GM19351 (cell line): ENCODE results near the gene DGLUCY.
"Not testable (repeated sequence)": the region's sequence is repeated elsewhere in the genome, so short reads cannot be mapped to it uniquely, and the experiment has no call there.

Experiments
- ATAC-seq: cut with Tn5 transposase; IDR thresholded peaks from one replicate; pipeline ENCODE4 v1.9.1; 2021; ENCODE audit warnings: mild to moderate bottlenecking, moderate library complexity; ENCODE audit not compliant: unreplicated experiment

DGLUCY gene

GRCh38 chr14:91138511-91139359, 24.9 kb downstream of the DGLUCY start:
- no peak for ATAC-seq

GRCh38 chr14:91139776-91140175, 25.9 kb downstream of the DGLUCY start:
- ATAC-seq = no peak

DNA sequence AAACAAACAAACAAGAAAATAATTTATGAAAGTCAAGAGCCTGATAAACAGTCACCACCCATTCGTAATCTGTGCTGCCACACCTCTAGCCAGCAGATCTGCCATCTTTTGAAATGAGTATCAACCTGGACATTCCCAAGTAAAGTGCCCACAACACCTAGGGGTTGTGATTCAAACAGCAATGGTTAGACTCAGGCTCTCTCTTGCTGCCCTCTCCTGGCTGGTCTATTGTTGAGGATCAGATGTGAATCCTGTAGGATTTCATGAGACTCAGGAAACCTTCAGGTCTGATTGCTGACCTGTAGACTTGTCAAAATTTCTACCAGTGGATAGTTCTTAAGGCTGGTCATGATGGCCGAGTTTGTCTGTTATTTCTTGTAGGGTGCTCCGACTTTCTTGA, 26.8 kb downstream of the DGLUCY start:
- ATAC-seq = no peak

- peak; percentile 91 for ATAC-seq
Observed at GRCh38 chr14:91142214-91142668, 28.4 kb downstream of the DGLUCY start.

DNA sequence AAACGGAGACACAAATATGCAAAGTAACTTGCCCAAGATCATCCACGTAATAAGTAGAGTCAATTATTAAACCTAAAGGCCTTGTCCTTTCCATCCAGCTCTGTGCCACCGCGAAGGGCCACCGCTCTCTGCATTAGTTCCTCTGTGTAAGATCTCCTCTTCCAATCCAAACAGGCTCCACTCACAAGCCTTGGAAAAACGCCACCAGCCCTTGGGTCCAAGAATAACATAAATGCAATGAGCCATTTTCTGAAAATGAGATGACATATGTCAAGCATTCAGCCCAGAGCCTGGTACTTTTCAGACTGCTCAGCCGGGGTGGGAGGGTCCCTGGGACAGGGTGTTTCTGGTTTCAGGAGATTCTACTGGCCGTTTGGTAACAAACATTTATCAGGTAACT, 30.0 kb downstream of the DGLUCY start:
- ATAC-seq = no peak

- ATAC-seq = no peak
Observed at GRCh38 chr14:91144425-91145145, 30.7 kb downstream of the DGLUCY start.

- no peak for ATAC-seq
Observed at GRCh38 chr14:91145391-91146160, 31.7 kb downstream of the DGLUCY start.

DNA sequence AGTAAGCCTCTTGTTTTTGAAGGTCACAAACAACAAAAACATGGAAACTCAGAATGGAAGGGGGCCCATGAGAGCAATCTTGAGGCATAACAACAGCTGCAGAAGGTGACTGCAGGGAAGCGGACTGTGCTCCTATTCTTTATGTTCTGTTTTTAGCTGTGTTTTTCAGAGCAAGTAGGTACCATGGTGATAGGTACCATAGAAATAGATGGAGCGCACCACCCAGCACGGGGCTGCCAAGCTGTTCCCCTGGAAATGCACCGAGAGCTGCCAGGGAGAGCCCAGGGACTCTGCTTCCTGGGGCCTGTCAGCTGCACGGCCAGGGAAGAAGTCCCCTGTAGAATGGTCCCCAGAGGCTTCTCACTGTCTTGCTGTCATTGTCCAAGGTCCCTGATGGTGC, 32.8 kb downstream of the DGLUCY start:
- ATAC-seq = no peak

DNA sequence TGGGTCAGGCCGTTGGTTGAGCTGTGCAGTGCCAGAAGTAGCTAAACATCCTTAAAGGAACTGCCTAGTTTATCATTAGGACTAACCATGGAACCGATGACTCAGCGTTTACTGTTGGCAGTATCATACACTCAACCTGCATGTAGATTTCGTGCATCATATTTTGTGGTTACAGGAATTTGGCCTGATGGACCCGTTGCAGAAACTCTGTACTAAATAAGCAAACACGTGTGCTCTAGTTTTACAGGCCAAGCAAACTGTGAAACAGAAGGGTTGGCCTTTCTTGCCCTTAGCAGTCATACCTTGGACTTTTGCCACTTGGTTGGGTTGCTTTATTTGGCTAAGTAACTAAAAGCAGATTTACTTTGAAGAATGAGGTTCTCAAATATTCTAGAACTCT, 35.6 kb downstream of the DGLUCY start:
- no peak for ATAC-seq

- ATAC-seq = no peak
Observed at GRCh38 chr14:91152499-91152898, 38.6 kb downstream of the DGLUCY start.

DNA sequence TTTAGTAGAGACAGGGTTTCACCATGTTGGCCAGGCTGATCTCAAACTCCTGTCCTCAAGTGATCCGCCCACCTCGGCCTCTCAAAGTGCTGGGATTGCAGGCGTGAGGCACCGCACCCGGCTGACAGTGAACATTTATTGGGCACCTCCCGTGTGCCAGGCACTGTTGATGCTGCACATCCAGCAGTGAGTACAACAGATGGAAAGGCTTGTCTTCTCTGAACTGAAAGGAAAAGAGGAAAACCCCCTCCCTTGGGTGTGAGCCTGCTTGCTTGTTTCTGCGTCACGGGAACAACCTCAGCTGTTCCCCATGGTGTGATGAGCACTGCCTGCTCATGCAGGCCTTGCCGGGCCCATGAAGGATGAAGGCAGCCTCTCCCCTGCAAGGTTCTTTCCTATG, 39.5 kb downstream of the DGLUCY start:
- ATAC-seq = no peak

DNA sequence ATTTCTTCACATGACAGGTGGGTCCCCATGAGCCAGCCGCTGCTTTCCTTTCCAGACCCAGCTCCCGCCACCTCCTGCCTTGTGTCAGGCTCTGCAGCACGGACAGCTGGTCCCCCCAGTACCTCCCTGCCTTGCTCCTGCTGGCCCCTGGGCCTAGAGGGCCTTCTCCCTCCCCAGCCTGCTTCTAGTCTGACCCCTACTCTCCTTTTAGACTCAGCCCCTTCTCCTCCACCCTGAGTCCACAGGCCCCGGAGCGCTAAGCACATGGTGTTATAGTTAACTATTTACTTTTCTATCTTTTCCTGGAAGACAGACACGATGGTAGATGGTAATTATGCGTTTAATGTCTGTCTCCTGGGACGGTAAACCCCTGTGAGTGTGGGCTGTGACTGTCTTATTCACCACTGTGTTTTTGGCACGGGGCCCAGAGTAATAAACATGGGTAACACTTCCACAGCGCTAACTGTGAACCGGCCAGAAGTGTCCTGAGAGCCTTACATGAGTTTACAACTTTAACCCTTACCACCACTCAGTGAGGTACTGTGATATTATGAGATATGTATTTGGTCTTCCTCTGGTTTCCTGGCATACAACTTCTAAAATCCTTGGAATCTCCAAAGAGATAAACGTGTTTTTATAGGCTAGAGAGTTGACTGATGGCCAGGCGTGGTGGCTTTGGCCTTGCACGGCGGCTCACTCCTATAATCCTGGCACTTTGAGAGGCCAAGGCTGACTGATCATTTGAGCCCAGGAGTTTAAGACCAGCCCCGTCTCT, 41.2 kb downstream of the DGLUCY start:
- ATAC-seq = no peak

DNA sequence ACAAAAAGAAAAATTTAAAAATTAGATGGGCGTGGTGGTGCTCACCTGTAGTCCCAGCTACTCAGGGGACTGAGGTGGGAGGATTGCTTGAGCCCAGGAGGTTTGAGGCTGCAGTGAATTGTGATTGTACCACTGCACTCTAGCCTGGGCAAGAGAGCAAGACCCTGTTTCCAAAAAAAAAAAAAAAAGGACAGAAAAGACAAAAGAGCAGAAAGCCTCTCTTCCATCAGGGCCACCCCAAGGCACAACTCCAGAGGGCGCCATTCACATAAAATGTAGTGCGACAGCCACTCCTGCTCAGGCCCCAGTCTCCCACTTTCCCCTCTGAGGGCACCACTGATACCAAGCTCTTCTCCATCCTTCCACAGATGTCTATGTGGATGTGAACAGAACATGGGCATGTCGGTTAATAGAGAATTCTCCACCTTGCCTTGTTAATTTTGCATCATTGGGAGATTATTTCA, 41.8 kb downstream of the DGLUCY start:
- ATAC-seq = no peak

GRCh38 chr14:91156142-91156666, 42.3 kb downstream of the DGLUCY start:
- ATAC-seq = not testable (repeated sequence)

GRCh38 chr14:91156877-91157276, 43.0 kb downstream of the DGLUCY start:
- not testable (repeated sequence) for ATAC-seq

- no peak for ATAC-seq
Observed at GRCh38 chr14:91158091-91158790, 44.4 kb downstream of the DGLUCY start.

DNA sequence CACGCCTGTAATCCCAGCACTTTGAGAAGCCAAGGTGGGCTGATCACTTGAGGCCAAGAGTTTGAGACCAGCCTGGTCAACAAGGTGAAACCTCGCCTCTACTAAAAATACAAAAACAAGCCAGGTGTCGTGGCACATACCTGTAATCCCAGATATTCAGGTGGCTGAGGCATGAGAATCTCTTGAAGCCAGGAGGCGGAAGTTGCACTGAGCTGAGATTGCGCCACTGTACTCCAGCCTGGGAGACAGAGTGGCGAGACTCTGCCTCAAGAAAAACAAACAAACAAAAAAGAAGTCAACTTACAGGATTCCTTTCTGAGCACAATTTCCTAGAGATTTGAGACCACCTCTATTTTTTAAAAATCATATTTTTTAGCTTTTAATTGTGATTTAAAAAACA, 45.3 kb downstream of the DGLUCY start:
- ATAC-seq = no peak

GRCh38 chr14:91159906-91160305, 46.0 kb downstream of the DGLUCY start:
- no peak for ATAC-seq

- no peak for ATAC-seq
Observed at GRCh38 chr14:91163316-91163715, 49.4 kb downstream of the DGLUCY start.

- no peak for ATAC-seq
Observed at GRCh38 chr14:91164676-91165075, 50.8 kb downstream of the DGLUCY start.
